HG03066 (cell line): ENCODE data around the gene SLC16A12.

Source experiments
- ATAC-seq: cut with Tn5 transposase; IDR thresholded peaks from one replicate; pipeline ENCODE4 v1.9.1; 2021; ENCODE audit warnings: low read depth; ENCODE audit not compliant: unreplicated experiment

SLC16A12 gene

DNA sequence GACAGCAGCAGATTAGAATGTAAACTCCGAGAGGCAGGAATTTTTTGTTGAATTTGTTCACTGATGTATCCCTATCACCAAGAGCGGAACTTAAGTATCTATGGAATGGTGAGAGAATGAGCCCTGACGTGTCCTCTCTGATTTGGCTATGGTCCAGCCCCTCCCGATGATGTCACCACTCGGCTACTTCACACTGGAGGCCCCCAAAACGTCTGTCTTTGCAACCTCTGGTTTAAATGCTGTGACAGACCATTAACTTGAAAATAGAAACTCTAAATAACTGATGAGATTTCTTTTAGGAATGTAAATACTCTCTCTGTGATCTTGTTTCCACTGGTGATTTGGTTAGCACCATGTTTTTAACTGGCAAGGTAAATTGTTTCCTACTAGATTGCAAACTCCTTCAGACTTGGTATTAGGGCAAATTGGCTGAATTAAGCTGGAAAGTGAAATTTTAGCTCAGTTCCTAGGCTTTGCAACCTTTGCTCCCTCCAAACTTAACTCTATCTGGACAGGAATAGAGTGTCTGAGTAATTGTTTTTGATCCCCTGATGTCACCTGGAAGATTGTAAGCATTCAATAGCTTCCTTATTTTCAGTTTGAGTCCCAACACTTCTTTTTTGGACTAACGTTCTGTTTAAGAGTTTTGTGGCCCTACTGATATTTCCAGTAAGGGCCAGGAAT is 19.1 kb downstream of the SLC16A12 start:
- no peak for ATAC-seq

DNA sequence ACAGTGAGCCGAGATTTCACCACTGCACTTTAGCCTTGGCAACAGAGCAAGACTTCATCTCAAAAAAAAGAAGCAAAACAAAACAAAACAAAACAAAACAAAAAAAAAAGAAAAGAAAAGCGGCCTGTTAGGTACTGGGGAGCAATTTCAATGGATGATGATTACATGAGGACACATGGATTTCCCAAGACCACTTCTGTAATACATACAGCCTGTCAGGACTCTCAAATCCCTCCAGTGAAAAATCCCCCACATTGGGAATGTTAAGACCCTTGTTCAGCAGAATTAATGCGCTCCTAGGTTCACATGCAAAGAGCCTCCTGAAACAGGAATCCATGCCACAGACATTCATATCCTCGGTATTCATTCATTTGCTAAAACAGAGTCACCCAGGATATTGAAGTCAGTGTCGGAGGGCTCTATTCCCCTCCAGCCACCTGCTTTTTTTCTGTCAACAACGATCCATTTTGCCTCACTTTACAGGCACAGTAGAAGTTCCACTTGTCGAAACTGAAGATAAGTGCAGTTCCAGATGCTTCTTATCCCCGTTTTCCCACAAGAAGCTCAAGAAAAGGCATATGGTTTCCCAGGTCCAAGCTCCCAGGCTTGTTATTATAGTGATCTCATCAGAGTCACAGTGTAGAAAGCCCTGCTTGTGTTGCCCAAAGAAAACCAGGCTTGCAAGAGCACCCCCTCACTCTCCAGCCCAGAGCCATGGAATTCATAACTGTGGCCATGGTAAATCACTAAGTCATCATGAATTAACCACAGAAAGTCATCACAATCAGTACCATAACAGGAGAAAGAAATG is 20.2 kb downstream of the SLC16A12 start:
- no peak for ATAC-seq

DNA sequence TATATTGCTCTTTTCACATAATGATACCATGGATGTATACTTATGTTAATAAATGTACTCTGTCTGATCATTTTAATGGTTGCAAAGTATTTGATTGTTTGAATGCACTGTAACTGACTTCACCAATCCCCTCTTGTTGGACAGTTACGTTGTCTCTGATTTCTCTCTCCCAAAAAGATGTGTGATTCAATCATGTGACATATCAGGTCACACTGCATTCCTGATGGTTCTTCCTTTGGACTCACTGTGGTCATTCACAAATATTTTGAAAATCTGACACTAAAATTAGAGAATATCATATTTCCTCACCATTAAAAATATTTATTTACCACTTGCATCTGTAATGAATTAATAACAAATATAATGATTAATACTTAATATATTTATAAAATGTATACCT is 22.2 kb downstream of the SLC16A12 start:
- no peak for ATAC-seq

DNA sequence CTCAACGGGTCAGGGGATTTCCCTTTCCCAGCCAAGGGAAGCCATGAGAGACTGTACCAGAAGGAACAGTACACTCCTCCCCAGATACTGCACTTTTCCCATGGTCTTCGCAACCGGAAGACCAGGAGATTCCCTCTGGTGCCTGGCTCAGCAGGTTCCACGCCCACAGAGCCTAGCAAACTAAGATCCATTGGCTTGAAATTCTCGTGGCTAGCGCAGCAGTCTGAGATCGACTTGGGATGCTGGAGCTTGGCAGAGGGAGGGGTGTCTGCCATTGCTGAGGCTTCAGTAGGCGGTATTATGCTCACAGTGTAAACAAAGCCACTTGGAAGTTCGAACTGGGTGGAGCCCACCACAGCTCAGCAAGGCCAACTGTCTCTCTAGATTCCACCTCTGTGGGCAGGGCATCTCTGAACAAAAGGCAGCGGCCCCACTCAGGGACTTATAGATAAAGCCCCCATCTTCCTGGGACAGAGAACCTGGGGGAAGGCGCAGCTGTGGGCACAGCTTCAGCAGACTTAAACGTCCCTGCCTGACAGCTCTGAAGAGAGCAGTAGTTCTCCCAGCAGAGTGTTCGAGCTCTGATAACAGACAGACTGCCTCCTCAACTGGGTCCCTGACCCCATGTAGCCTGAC is 29.6 kb downstream of the SLC16A12 start:
- no peak for ATAC-seq

DNA sequence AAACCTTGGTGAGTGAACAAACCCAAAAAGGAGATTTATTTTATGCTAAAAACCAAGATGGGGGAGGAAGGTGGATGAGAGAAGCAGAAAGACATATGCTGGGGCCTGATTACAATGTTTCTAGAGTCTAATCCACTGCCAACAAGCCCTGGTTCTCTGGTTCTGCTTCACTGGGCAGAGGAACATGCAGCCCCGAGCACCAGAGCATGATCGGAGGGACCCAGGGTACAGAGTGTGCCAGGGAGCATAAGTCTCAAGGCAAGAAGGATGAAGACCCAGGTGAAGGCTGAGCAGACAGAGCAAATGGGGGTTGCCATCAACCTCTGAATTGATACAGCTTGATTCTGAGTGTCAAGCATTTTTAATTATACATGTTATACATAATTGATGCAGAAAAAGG is 30.7 kb downstream of the SLC16A12 start:
- ATAC-seq = no peak

DNA sequence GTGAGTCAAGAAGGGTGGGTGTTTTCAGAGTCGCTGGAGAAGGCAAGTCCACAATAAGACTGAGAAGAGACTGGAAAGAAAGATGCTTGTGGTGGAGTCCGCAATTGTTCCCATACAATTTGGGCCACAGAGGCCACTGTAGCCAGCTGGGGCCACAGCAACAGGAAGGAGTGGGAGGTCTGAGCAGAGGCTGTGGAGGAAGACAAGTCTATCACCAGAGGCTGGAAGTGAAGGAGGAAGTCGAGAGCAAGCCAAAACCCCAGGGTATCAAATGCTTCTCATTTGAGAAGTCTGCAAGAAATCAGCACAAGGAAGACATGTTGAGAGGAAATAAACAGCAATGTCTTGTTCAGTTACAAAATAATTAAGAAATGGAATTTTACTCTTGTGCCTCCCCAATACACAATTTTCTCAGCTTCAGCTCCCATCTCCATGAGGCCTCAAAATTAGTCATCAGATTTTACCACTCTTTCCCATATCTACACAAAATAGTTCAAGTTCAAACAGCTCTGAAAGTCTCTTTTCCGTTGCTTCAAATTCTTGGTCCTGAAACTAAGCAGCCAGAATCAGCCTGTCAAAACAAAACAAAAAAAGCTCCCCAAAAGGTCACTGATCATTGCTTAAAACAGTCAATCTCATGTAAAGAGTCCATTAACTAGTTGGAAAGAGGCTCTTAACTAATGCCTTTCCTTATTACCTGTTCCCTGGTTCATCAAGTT is 31.6 kb downstream of the SLC16A12 start:
- ATAC-seq = no peak

DNA sequence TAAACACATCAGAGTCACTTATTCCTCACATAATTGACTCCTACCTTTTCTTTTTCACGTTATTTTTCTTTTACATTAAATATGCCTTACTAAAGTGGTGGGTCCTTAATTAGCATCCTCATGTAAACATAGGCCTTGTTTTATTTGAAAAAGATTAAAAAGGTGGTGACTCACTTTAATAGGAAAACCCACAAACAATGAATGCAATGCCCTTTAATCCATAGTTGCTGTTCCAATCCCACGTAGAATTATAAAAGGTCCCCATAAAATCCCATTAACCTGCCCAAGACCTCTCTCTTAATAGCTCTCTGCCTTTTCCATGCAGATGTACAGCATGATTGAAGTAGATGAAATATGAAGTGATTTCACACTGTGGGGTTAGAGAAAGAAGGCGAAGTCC is 32.2 kb downstream of the SLC16A12 start:
- no peak for ATAC-seq

DNA sequence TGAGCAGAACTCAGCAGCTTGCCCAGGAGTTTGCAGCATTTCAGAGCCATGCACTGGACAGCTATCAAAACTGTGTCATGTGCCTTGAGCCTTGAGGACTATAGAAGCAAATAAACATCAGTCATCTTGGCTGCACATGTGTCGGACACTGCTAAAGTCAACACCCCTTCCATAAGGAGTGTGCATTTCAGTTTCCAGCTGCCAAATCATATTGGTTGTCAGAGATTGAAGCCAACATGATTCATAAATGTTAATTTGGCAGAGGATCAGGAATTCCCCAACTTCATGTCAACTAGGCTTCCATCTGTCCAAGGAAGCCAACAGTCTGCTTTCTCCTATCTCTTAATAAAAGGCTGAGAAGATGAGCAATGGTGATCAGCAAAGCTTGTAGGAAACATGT is 32.8 kb downstream of the SLC16A12 start:
- no peak for ATAC-seq

DNA sequence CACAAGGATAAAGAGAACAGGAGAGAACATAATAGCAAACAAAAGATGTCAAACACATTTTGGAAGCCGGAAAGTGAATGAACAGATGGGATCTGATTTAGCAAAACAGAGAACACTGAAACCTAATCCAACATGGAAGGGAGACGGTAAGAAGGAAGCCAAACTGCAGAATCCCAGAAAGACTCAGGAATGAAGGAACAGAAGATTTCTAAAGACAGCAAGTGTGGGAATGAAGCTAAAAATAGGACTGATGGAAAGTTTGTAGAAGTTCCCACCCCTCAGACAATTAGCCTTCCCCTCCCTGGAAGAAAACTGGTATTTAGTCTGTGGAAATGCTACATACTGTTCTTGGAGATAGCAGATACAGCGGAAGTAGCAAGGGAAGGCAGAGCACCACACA is 40.8 kb downstream of the SLC16A12 start:
- no peak for ATAC-seq

DNA sequence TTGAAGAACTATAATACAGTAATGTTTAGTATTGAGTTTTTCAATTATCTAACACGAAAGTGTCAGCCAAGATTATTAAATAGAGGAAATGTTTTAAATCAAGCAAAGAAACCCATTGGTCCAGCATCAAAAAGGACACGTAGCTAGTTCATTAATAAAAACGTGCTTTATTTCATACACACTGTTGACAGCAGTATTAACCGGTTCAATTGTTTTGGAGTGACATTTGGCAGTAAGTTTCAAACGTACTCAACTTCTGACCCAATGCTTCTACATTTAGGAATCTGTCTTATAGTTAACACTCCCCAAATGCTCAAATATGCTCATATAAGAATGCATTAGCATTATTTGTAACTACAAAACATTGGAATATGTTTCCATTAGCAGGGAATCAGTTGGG is 41.3 kb downstream of the SLC16A12 start:
- no peak for ATAC-seq

DNA sequence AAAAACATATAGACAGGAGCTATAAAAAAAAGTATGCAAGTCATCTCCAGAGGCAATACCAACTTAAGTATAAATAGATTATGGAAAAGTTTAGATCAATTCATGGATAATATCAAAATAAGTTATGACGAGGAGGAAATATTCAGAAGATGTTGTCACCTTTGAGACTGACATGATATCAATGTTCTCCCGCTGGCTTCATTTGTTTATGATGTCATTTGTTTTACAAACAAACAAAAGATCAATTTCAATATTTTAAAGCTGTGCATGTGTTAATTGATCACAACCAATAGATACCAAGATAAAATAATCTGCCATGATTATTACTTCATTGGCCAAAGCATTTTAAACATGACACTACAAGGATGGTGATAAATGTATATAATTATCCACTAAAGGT is 43.5 kb downstream of the SLC16A12 start:
- ATAC-seq = no peak

DNA sequence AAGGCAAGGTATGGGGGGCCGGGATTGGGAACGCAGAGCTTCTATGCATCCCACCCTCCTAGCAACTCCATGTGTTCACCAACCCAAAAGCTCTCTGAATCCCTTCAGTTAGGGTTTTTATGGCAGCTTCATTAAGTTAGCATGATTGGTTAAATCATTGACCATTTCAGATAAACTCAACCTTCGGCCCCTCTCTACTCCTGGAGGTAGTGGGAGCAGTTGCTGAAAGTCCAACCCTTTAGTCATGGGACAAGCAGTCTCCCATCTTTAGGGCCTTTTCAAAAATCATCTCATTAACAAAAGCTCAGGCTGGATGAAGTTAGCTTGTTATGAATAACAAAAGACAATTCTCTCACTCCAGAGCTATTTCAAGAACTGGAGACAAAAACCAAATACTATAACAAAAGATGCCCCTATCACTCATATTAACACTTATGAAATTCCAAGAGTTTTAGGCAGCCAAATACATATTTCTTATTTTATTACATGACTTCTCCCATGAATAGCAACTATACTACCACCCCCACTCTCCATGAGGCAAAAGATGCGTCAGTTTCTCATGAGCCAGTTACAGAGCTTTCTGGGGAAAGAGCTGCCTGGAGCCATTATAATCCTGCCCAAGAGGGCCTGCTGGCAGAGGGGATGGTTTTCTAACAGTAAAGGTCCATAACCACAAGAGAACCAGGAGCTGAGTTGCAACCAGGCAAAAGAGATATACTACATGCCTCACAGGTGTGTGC is 44.6 kb downstream of the SLC16A12 start:
- ATAC-seq = no peak

DNA sequence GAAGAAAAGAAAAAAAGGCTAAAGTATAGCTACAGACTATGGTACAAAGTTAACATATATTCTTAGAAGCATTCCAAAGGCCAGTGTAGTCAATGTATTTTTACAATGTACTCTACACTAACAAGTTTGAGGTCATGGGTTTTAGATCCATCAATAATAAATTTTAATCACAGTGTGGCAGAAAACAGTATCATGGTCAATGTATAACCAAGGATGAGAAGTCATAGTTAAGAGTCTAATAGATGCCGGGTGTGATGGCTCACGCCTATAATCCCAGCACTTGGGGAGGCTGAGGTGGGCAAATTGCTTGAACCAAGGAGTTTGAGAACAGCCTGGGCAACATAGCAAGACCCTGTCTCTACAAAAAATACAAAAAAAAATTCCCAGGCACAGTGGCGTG is 53.1 kb downstream of the SLC16A12 start:
- ATAC-seq = no peak

DNA sequence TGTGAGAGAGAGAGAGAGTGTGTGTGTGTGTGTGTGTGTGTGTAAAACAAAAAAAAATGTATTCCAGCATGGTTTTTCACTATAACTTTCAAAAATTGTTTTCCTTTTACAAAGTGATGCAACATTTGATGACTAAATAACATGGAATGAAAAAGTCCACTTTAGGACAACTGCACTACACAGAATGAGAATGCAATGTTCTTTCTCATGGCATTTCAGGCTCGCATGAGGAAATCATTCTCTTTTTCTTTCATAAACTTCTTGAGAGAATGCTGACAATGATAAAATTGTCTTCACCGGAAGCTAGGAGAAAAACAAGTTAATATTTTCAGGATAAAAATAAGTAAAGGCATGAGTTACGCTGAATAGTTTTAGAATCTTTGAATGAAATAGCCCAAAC is 53.7 kb downstream of the SLC16A12 start:
- no peak for ATAC-seq

DNA sequence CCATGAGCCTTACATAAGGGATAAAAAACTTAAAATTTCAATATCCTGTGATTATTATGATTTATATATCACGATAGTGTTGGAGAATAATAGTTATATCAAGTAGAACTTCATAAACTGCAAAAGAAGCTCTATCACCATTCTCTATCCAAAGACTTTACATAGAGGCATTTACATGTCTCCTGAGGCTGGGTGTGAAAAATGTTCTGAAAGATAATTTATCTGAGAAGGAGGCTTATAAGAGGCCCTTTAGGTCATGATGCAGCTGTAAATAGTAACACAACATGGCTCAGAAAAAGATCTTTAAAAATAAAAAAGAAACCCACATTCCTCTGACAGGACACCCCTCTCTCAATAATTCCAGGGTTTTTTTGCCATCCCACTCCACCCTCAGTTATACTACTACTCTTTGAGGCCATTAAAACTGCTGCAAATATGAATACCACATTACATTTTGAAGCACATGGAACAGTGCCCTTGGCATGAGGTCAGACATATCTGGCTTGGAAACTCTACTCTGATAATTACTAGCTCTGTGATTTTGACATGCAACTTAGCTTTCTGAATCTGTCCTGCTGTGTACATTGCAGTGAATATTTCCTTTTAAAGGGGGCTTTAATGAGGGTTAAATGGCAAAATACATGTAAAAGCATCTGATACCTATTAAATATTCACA is 55.5 kb downstream of the SLC16A12 start:
- ATAC-seq = no peak

DNA sequence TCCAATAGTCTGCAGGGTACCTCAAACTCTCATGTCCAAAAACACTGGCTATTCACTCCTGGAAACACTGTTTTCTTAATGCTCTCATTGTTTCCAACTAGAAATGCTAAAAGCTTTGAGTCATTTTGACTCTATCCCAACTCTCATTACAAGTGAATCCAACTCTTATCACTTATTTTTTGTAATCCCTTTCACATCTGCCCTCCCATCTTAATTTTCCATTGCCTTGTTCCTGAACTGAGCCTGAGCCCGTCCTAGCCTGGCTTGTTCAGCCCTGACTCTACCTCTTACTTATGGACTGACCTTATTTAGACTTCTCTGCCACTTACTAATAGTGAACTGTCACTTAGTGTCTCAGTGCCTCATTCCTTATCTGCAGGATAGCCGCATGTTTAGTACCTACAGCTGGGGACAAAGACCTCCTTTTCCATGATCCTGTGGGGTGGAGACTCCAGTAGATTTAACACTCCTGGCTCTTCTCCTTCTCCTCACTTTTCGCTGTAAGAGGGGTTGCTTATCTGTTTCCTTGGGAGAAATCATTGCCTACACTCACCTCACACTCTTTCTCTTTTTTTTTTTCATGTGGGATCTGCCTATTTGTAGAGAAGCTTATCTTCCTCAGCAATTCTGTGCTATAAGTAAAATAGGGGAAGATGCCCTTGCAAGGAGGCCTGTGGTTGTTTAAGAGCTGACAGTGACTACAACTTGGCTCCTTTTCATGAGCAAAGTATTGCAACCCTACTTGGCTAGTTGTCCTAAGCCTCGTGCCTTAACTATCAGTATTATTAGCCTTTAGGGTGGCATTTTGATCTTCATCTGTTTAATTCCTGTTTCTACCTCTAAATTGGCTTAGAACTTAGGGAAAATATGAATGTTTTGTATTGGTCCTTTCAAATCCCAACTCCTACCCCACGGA is 56.4 kb downstream of the SLC16A12 start:
- no peak for ATAC-seq

DNA sequence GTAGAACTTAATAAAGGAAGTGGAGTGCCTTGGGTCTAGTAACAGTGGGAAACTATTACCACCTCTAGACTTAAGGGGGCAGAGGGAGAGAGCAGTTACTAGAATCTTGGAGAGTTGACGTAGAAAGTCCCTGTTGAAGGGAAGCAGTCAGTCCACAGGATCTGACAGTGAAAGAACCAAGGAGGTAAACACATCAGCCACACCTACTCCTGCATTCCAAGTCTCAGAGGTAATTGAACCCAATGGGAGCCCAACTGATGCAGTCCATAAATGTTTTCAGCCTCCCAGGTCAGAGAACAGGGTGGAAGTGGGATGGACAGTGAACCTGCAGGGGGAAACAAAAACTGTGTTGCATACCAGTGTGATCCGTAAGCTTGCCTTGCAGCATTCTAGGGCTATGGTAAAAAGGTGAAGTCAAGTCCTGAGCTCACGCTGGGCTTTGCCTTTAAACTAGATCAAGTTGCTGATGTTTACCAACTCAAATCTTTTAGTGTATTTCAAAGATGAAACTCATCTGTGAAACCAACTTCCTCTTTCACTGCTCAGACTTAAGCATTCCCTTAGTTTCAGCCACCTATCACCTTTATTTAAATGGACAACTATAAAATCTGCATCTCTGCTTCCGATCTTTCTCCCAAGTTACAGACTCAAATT is 57.2 kb downstream of the SLC16A12 start:
- no peak for ATAC-seq

DNA sequence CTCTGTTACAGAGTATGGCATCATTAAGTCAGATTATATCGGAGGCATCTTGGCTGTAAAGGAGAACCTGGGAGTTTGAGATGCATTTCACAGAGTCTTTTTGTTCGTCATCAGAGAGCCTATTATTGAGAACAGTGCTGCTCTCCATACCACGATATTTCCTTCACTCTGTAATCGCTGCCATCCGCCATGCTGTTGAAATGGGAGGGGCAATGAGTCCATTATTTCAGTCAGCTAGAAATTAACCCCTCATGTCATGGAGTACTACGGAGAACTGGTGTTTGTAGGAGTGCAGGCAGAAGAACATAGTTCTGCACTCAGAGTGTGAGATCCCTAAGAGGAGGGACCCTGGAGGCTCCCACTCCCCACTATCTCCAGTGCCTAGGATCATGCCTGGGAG is 59.2 kb downstream of the SLC16A12 start:
- ATAC-seq = no peak
